Mesenchymal stem cell (in vitro differentiated cells and primary cell): Measurements from ENCODE around the gene ZNF710.

ENCODE experiments used
- DNase-seq: peaks from one replicate; pipeline ENCODE4 v3.0.0-alpha.2; 2013
- H2AFZ ChIP-seq: one replicate; pipeline ENCODE4 v1.6.1; 2013; ENCODE audit warnings: low read depth, mild to moderate bottlenecking, control low read depth, inconsistent platforms, low read length, moderate library complexity
- H2AK5ac ChIP-seq: 2 replicates; pipeline ENCODE4 v1.6.1; 2013; ENCODE audit warnings: low read length, moderate library complexity, mild to moderate bottlenecking, inconsistent platforms; ENCODE audit not compliant: severe bottlenecking
- H2BK120ac ChIP-seq: one replicate; pipeline ENCODE4 v1.6.1; 2013; ENCODE audit warnings: low read depth, mild to moderate bottlenecking, inconsistent platforms, low read length, moderate library complexity
- H2BK12ac ChIP-seq, 2 experiments: one replicate each; pipeline ENCODE4 v1.6.1; 2013; ENCODE audit warnings: inconsistent platforms in 2 of 2, low read length in 2 of 2, mild to moderate bottlenecking in 2 of 2, moderate library complexity in 2 of 2, control low read depth in 1 of 2
- H2BK15ac ChIP-seq: one replicate; pipeline ENCODE4 v1.6.1; 2013; ENCODE audit warnings: mild to moderate bottlenecking, low read depth, inconsistent platforms; ENCODE audit not compliant: poor library complexity, severe bottlenecking
- H2BK5ac ChIP-seq: 2 replicates; pipeline ENCODE4 v1.6.1; 2013; ENCODE audit warnings: low read depth, mild to moderate bottlenecking, low read length, control low read depth, inconsistent platforms; ENCODE audit not compliant: poor library complexity, severe bottlenecking
- H3K14ac ChIP-seq, 2 experiments: one replicate each; pipeline ENCODE4 v1.6.1; 2013; ENCODE audit warnings: inconsistent platforms in 2 of 2, low read length in 2 of 2, control low read depth in 1 of 2, mild to moderate bottlenecking in 1 of 2, moderate library complexity in 1 of 2
- H3K18ac ChIP-seq, 2 experiments: one replicate each; pipeline ENCODE4 v1.6.1; 2013; ENCODE audit warnings: inconsistent platforms in 2 of 2, low read length in 2 of 2, control low read depth in 1 of 2, low read depth in 1 of 2, mild to moderate bottlenecking in 1 of 2
- H3K23ac ChIP-seq, 2 experiments: one replicate each; pipeline ENCODE4 v1.6.1; 2013; ENCODE audit warnings: inconsistent platforms in 2 of 2, low read length in 2 of 2, mild to moderate bottlenecking in 2 of 2, moderate library complexity in 2 of 2, control low read depth in 1 of 2
- H3K27ac ChIP-seq: 2 replicates; pipeline ENCODE4 v1.5.1; 2013; ENCODE audit warnings: mild to moderate bottlenecking, moderate library complexity, low read length, control low read depth, inconsistent platforms; ENCODE audit not compliant: poor library complexity, severe bottlenecking
- H3K27me3 ChIP-seq, 2 experiments: 2 replicates each; pipeline versions ENCODE4 v1.6.1 to v1.7.0; 2013; ENCODE audit warnings: low read length in 2 of 2, mild to moderate bottlenecking in 2 of 2, moderate library complexity in 2 of 2, control low read depth in 1 of 2, inconsistent platforms in 1 of 2; ENCODE audit not compliant: control insufficient read depth in 1 of 2, insufficient read depth in 1 of 2
- H3K36me3 ChIP-seq, 2 experiments: 2 replicates each; pipeline versions ENCODE4 v1.6.1 to v1.7.0; 2013; ENCODE audit warnings: low read length in 2 of 2, control low read depth in 1 of 2, inconsistent platforms in 1 of 2, low read depth in 1 of 2, mild to moderate bottlenecking in 1 of 2; ENCODE audit not compliant: insufficient read depth in 2 of 2, control insufficient read depth in 1 of 2
- H3K4ac ChIP-seq, 2 experiments: one replicate each; pipeline ENCODE4 v1.6.1; 2013; ENCODE audit warnings: inconsistent platforms in 2 of 2, low read length in 2 of 2, mild to moderate bottlenecking in 2 of 2, moderate library complexity in 2 of 2, control low read depth in 1 of 2, low read depth in 1 of 2
- H3K4me1 ChIP-seq: 2 replicates; pipeline ENCODE4 v1.6.1; 2013; ENCODE audit warnings: low read depth, low read length, control low read depth; ENCODE audit not compliant: control insufficient read depth, insufficient read depth
- H3K4me2 ChIP-seq: 2 replicates; pipeline ENCODE4 v1.6.1; 2013; ENCODE audit warnings: low read length, mild to moderate bottlenecking, inconsistent platforms; ENCODE audit not compliant: poor library complexity, severe bottlenecking
- H3K4me3 ChIP-seq, 2 experiments: 2 replicates each; pipeline versions ENCODE4 v1.5.1 to v1.7.0; 2013; ENCODE audit warnings: low read length in 2 of 2, mild to moderate bottlenecking in 2 of 2, control low read depth in 1 of 2, low read depth in 1 of 2; ENCODE audit not compliant: insufficient read depth in 1 of 2
- H3K79me1 ChIP-seq: replicated peaks from 2 replicates; pipeline ENCODE4 v1.6.1; 2013; ENCODE audit warnings: mild to moderate bottlenecking, control low read depth, low read length, inconsistent platforms; ENCODE audit not compliant: poor library complexity, severe bottlenecking
- H3K9ac ChIP-seq: 2 replicates; pipeline ENCODE4 v1.7.0; 2013; ENCODE audit warnings: mild to moderate bottlenecking, low read length, moderate library complexity
- H3K9me3 ChIP-seq: 2 replicates; pipeline ENCODE4 v1.7.0; 2013; ENCODE audit warnings: mild to moderate bottlenecking, low read length; ENCODE audit not compliant: control insufficient read depth
- H4K8ac ChIP-seq: one replicate; pipeline ENCODE4 v1.6.1; 2013; ENCODE audit warnings: inconsistent platforms, mild to moderate bottlenecking, low read length, moderate library complexity
- H4K91ac ChIP-seq: one replicate; pipeline ENCODE4 v1.6.1; 2013; ENCODE audit warnings: mild to moderate bottlenecking, low read length, inconsistent platforms
- WGBS: methylation state at CpG from one replicate; pipeline ENCODE4 v1.1.7; 2013; ENCODE audit warnings: mixed read lengths; 5-methylcytosine and 5-hydroxymethylcytosine counted together

The ZNF710 gene

DNA sequence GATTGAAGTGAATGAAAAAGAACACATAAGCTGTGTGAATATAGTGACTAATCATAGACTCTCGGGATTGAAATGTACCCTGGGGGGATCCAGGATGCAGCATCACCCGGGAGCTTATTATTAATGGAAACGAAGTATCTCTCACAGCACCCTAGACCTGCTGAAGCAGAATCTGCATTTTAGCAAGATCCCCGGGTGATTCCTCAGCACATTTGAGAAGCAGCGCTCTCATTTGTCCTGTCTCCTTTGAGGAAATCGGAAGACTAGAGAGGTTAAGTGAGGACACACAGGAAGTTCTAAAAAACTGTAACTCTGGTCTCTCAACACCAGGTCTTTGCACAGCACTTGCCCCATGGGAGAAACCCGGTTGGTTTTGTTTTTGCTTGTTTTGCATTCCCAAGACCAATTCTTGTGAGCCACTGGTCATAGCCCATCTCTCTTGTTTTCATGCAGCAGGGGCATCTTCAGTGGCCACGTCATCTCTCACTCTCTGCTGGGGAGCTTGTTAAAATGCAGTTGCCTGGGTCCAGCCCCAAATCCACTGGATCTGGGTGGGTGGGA lies 30.2 kb downstream of the ZNF710 start:
- no peaks in the 10 kb centered on the region for H3K27me3 ChIP-seq
- H3K14ac ChIP-seq: no peak overlapping the region
- H3K27ac ChIP-seq: peak overlapping the region; percentile 14
- H3K36me3 ChIP-seq: peaks cover 1 to 3% of the 10 kb centered on the region in 2 experiments
- peak overlapping the region; percentile 64 for H2BK120ac ChIP-seq
- no peak overlapping the region for H3K4me2 ChIP-seq
- H2AFZ ChIP-seq: no peak overlapping the region
- H4K91ac ChIP-seq: no peak overlapping the region
- H2BK12ac ChIP-seq: no peak overlapping the region
- DNase-seq: peak; percentile 85
- peak overlapping the region; percentile 84 for H4K8ac ChIP-seq
- no peak overlapping the region for H2BK15ac ChIP-seq
- H3K79me1 ChIP-seq: peaks cover 30% of the 10 kb centered on the region
- peaks cover 22% of the 10 kb centered on the region for H3K4me1 ChIP-seq
- H3K18ac ChIP-seq: peak overlapping the region in 1 of 2 experiments; percentile 78
- H2BK5ac ChIP-seq: no peak overlapping the region
- H3K23ac ChIP-seq: no peak overlapping the region
- no peak overlapping the region for H2AK5ac ChIP-seq
- H3K4me3 ChIP-seq: no peak overlapping the region
- H3K9ac ChIP-seq: peak overlapping the region; percentile 43
- 35% methylated on average over 8 of the region's 8 CpGs for WGBS
- no peaks in the 10 kb centered on the region for H3K9me3 ChIP-seq
- peak overlapping the region in 1 of 2 experiments; percentile 54 for H3K4ac ChIP-seq

DNA sequence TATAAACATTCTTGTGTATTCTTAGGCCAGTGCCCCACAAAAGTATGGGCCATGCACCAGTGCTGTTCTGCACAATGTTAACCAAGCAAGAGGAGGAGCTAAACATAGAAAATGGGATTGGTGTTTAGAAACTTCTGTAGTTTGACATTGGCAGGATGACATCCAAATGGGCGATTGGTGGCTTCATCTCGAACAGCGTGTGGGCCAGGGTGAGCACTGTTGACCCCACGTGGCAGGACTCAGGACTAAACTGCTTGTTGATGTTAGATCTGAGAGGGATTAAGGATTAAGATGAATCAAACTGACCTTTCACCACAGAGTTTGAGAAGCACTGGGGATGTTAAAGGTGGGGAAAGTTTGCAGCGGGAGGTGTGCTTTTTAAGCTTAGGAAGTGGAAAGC lies 31.9 kb downstream of the ZNF710 start:
- no peak overlapping the region for H2BK5ac ChIP-seq
- no peak for DNase-seq

DNA sequence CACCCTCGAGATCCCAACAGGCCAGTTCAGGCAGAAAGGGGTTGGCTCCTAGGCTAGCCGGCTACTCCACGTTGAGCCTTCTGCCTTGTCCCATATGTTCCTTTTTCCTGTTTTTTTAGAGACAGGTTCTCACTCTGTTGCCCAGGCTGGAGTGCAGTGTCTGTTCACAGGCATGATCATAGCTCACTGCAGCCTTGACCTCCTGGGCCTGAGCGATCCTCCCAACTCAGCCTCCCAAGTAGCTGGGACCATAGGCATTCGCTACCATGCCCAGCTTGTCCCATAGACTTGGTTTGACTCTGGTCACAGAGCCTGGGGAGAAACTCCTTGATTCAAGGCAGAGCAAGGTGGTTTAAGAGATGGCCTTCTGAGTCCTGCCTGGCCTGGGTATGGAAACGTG lies 32.3 kb downstream of the ZNF710 start:
- no peaks in the 10 kb centered on the region for H3K9me3 ChIP-seq
- DNase-seq: no peak
- no peak overlapping the region for H3K4me3 ChIP-seq
- no peak overlapping the region for H3K23ac ChIP-seq
- H2AFZ ChIP-seq: no peak overlapping the region
- peaks cover 39% of the 10 kb centered on the region for H3K4me1 ChIP-seq
- peak overlapping the region; percentile 48 to 63 for H3K4ac ChIP-seq
- H2BK15ac ChIP-seq: no peak overlapping the region
- no peak overlapping the region for H3K9ac ChIP-seq
- H4K8ac ChIP-seq: peak overlapping the region; percentile 16
- peak overlapping the region; percentile 5 to 46 for H3K18ac ChIP-seq
- peaks cover 36% of the 10 kb centered on the region for H3K79me1 ChIP-seq
- H3K4me2 ChIP-seq: no peak overlapping the region
- no peak overlapping the region for H2BK5ac ChIP-seq
- H2BK120ac ChIP-seq: no peak overlapping the region
- no peak overlapping the region for H3K27ac ChIP-seq
- H4K91ac ChIP-seq: peak overlapping the region; percentile 67
- peak overlapping the region; percentile 42 to 85 for H2BK12ac ChIP-seq
- no peaks in the 10 kb centered on the region for H3K27me3 ChIP-seq
- peaks cover under 1 to 4% of the 10 kb centered on the region in 2 experiments for H3K36me3 ChIP-seq
- H2AK5ac ChIP-seq: no peak overlapping the region
- peak overlapping the region in 1 of 2 experiments; percentile 15 for H3K14ac ChIP-seq
- 81% methylated on average over 6 of the region's 6 CpGs for WGBS

More for the DNA sequence above, 31.9 kb downstream of the ZNF710 start:
- Histone ChIP-seq H4K8ac (no peak overlapping the region), H3K4me2 (no peak overlapping the region), H3K27ac (no peak overlapping the region), H2BK120ac (no peak overlapping the region), H3K23ac (no peak overlapping the region), H2AFZ (no peak overlapping the region), H3K79me1 (peaks cover 39% of the 10 kb centered on the region), H3K14ac (no peak overlapping the region), H3K4ac (peak overlapping the region in 1 of 2 experiments; percentile 63), H3K4me1 (peaks cover 38% of the 10 kb centered on the region), H3K4me3 (no peak overlapping the region), H3K18ac (peak overlapping the region; percentile 4 to 18), H4K91ac (peak overlapping the region; percentile 12), H3K27me3 (no peaks in the 10 kb centered on the region), H2BK15ac (no peak overlapping the region), H2AK5ac (no peak overlapping the region), H3K36me3 (peaks cover 3 to 4% of the 10 kb centered on the region in 2 experiments), H2BK12ac (peak overlapping the region; percentile 42 to 85), H3K9me3 (no peaks in the 10 kb centered on the region), H3K9ac (no peak overlapping the region)
- 90% methylated on average over 5 of the region's 5 CpGs for WGBS

DNA sequence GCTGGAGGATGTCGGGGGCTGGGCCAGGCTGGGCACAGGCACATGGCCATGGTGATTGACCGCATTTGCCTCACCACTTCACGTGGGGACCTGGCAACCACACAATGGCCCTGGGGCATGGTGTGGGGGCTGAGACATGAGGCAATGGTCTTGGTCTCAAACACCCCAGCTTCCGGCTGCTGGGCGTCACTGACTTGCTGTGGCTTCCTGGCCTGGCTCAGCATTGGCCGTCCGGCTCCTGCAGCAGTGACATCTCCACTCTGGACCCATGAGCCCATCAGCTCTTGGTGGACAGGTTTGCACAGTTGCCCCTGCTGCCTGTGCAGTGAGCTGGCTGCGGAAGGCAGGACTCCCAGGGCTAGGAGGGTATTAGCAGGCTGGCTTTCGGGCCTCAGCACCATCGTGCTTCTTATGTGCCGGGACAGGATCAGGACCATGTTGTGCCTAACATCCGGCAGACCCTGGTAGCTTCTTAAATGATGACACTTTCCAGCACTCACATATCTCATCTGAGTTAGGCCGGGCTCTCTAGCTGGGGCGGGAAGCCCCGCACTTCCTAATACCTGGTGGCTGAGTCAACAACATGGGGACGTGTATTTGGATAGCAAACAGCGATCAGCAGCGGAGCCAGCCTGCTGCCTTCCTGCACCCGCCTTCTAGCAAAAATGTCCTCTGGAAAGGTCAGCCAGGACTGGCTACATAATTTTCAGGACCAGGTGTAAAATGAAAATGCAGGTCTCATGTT lies 34.1 kb downstream of the ZNF710 start:
- Histone ChIP-seq H4K8ac (peak overlapping the region; percentile 90), H3K27me3 (no peaks in the 10 kb centered on the region), H3K9ac (no peak overlapping the region), H3K23ac (peak overlapping the region in 1 of 2 experiments; percentile 95), H3K9me3 (no peaks in the 10 kb centered on the region), H2BK120ac (peak overlapping the region; percentile 81), H2BK5ac (no peak overlapping the region), H2AFZ (no peak overlapping the region), H3K14ac (peak overlapping the region in 1 of 2 experiments; percentile 100), H3K4ac (peak overlapping the region; percentile 43 to 94), H3K36me3 (peaks cover 0 to 4% of the 10 kb centered on the region in 2 experiments), H3K18ac (peak overlapping the region; percentile 69 to 89), H3K27ac (peak overlapping the region; percentile 12), H3K4me1 (peaks cover 43% of the 10 kb centered on the region), H2BK12ac (peak overlapping the region; percentile 99 to 100), H3K4me3 (no peak overlapping the region), H4K91ac (peak overlapping the region; percentile 99), H2BK15ac (peak overlapping the region; percentile 92), H3K4me2 (no peak overlapping the region), H2AK5ac (peak overlapping the region; percentile 67), H3K79me1 (peaks cover 37% of the 10 kb centered on the region)
- peak; percentile 81 for DNase-seq
- 53% methylated on average over 19 of the region's 19 CpGs for whole genome bisulfite sequencing
